BLaER1 treated with 17β-estradiol and CSF1 and Interleukin-3, amounts not matched to agents 10 nM and 100 nM (cell line): ENCODE measurements around the gene EEFSEC.

Source experiments
- H3K27ac ChIP-seq, 11 experiments: shearing (Covaris generic); formaldehyde crosslinking; 2 replicates each; pipeline ENCODE4 v1.8.1; 2022
- H3K27me3 ChIP-seq, 11 experiments: shearing (Covaris generic); formaldehyde crosslinking; 2 replicates each; pipeline ENCODE4 v1.8.1; 2022
- H3K36me3 ChIP-seq, 11 experiments: shearing (Covaris generic); formaldehyde crosslinking; 2 replicates each; pipeline ENCODE4 v1.8.1; 2022
- H3K4me1 ChIP-seq, 10 experiments: shearing (Covaris generic); formaldehyde crosslinking; 2 replicates each; pipeline ENCODE4 v1.8.1; 2022
- H3K4me2 ChIP-seq, 11 experiments: shearing (Covaris generic); formaldehyde crosslinking; 2 replicates each; pipeline ENCODE4 v1.8.1; 2022
- H3K4me3 ChIP-seq, 10 experiments: shearing (Covaris generic); formaldehyde crosslinking; 2 replicates each; pipeline ENCODE4 v1.8.1; 2022
- H3K9ac ChIP-seq, 11 experiments: shearing (Covaris generic); formaldehyde crosslinking; 2 replicates each; pipeline ENCODE4 v1.8.1; 2022
- H3K9me3 ChIP-seq, 11 experiments: shearing (Covaris generic); formaldehyde crosslinking; replicated peaks in 1 of 11; 2 replicates each; pipeline ENCODE4 v1.8.1; 2022
- H4K20me1 ChIP-seq, 11 experiments: shearing (Covaris generic); formaldehyde crosslinking; 2 replicates each; pipeline ENCODE4 v1.8.1; 2022
- Cebpa-rat ChIP-seq, 11 experiments: shearing (Covaris generic); IDR thresholded peaks; 2 replicates each; pipeline ENCODE4 v1.8.1; 2022

EEFSEC gene

GRCh38 chr3:128123538-128124368, 29.5 kb upstream of the EEFSEC start, which contains the start of gene RUVBL1:
RUVBL1 (minus strand) TSS chr3:128123812; CDS start chr3:128123724, 88 bp downstream.
- Histone ChIP-seq H3K27ac (peak within 1 kb of the TSS; percentile 53 to 94 (median 87); a peak in 21 of 22 replicates), H3K36me3 (peaks cover under 1 to 34% (median 12%) of the 10 kb centered on the region in 11 experiments; a peak in 19 of 22 replicates), H3K4me2 (peak within 1 kb of the TSS; percentile 82 to 99 (median 88)), H3K27me3 (no peaks in the 10 kb centered on the region), H4K20me1 (peaks cover 0 to under 1% (median 0%) of the 10 kb centered on the region in 11 experiments; a peak in 1 of 22 replicates), H3K4me3 (peak within 1 kb of the TSS; percentile 75 to 98 (median 93)), H3K9ac (peak within 1 kb of the TSS; percentile 84 to 96 (median 89)), H3K9me3 (no peaks in the 10 kb centered on the region), H3K4me1 (peaks cover 8 to 22% (median 13%) of the 10 kb centered on the region in 10 experiments)
- TF ChIP-seq Cebpa-rat (IDR thresholded peaks at IDR 0.05): peak in 5 of 11 experiments; percentile 23 to 67 (median 39); a peak in 7 of 22 replicates

- Histone ChIP-seq H3K36me3 (peaks cover 0 to 1% (median 0%) of the 10 kb centered on the region in 11 experiments; a peak in 1 of 22 replicates), H3K9me3 (no peaks in the 10 kb centered on the region), H4K20me1 (no peaks in the 10 kb centered on the region), H3K9ac (no peak overlapping the region), H3K4me2 (no peak overlapping the region), H3K27me3 (no peaks in the 10 kb centered on the region), H3K4me3 (no peak overlapping the region), H3K4me1 (peaks cover 7 to 17% (median 11%) of the 10 kb centered on the region in 10 experiments), H3K27ac (no peak overlapping the region)
- no peak for TF ChIP-seq Cebpa-rat (IDR thresholded peaks at IDR 0.05)
Observed at GRCh38 chr3:128127236-128127635, 26.0 kb upstream of the EEFSEC start.

GRCh38 chr3:128128251-128128650, 25.0 kb upstream of the EEFSEC start:
- Histone ChIP-seq H3K27ac (no peak overlapping the region), H4K20me1 (no peaks in the 10 kb centered on the region), H3K27me3 (no peaks in the 10 kb centered on the region), H3K4me1 (peaks cover 0 to 8% (median 2%) of the 10 kb centered on the region in 10 experiments; a peak in 8 of 20 replicates), H3K36me3 (no peaks in the 10 kb centered on the region), H3K9ac (no peak overlapping the region), H3K9me3 (no peaks in the 10 kb centered on the region), H3K4me2 (0 out of 22 replicates have a peak overlapping the region, but pooled peaks of 1 of the 11 experiments have one; percentile 26), H3K4me3 (no peak overlapping the region)
- TF ChIP-seq Cebpa-rat (IDR thresholded peaks at IDR 0.05): no peak

GRCh38 chr3:128131897-128132646, 21.2 kb upstream of the EEFSEC start:
- no peak overlapping the region for H3K4me2 ChIP-seq
- no peak overlapping the region for H3K4me3 ChIP-seq
- no peaks in the 10 kb centered on the region for H4K20me1 ChIP-seq
- H3K36me3 ChIP-seq: no peaks in the 10 kb centered on the region
- H3K4me1 ChIP-seq: peaks cover 4 to 16% (median 9%) of the 10 kb centered on the region in 10 experiments; a peak in 17 of 20 replicates
- no peak for TF ChIP-seq Cebpa-rat (IDR thresholded peaks at IDR 0.05)
- H3K9me3 ChIP-seq: no peaks in the 10 kb centered on the region
- no peaks in the 10 kb centered on the region for H3K27me3 ChIP-seq
- no peak overlapping the region for H3K27ac ChIP-seq
- no peak overlapping the region for H3K9ac ChIP-seq

GRCh38 chr3:128133273-128133883, 19.9 kb upstream of the EEFSEC start:
- Histone ChIP-seq H4K20me1 (no peaks in the 10 kb centered on the region), H3K9ac (no peak overlapping the region), H3K36me3 (no peaks in the 10 kb centered on the region), H3K4me1 (peaks cover 4 to 12% (median 9%) of the 10 kb centered on the region in 10 experiments; a peak in 17 of 20 replicates), H3K27me3 (no peaks in the 10 kb centered on the region), H3K9me3 (no peaks in the 10 kb centered on the region), H3K4me2 (no peak overlapping the region), H3K27ac (no peak overlapping the region), H3K4me3 (no peak overlapping the region)
- no peak for TF ChIP-seq Cebpa-rat (IDR thresholded peaks at IDR 0.05)

- peaks cover 0 to 22% (median 11%) of the 10 kb centered on the region in 10 experiments; a peak in 11 of 20 replicates for H3K4me1 ChIP-seq
- no peaks in the 10 kb centered on the region for H3K36me3 ChIP-seq
- H3K27me3 ChIP-seq: no peaks in the 10 kb centered on the region
- H3K4me3 ChIP-seq: no peak overlapping the region
- H3K9me3 ChIP-seq: 0 out of 22 replicates have a peak, but pooled peaks cover 0 to 3% (median 0%) of the 10 kb centered on the region in 11 experiments
- H4K20me1 ChIP-seq: no peaks in the 10 kb centered on the region
- no peak overlapping the region for H3K4me2 ChIP-seq
- TF ChIP-seq Cebpa-rat (IDR thresholded peaks at IDR 0.05): no peak
- H3K27ac ChIP-seq: no peak overlapping the region
- H3K9ac ChIP-seq: no peak overlapping the region
Observed at GRCh38 chr3:128143496-128143895, 9.8 kb upstream of the EEFSEC start.

- Histone ChIP-seq H3K36me3 (no peaks in the 10 kb centered on the region), H4K20me1 (no peaks in the 10 kb centered on the region), H3K9me3 (no peaks in the 10 kb centered on the region), H3K27me3 (no peaks in the 10 kb centered on the region), H3K4me1 (peaks cover 0 to 25% (median 11%) of the 10 kb centered on the region in 10 experiments; a peak in 11 of 20 replicates), H3K4me3 (no peak overlapping the region; a peak in 1 of 20 replicates), H3K4me2 (peak overlapping the region in 5 of 11 experiments; percentile 60 to 91 (median 74); a peak in 10 of 22 replicates), H3K9ac (peak overlapping the region in 3 of 11 experiments; percentile 4 to 58 (median 24); a peak in 4 of 22 replicates), H3K27ac (peak overlapping the region in 6 of 11 experiments; percentile 36 to 68 (median 48); a peak in 10 of 22 replicates)
- TF ChIP-seq Cebpa-rat (IDR thresholded peaks at IDR 0.05): no peak
Observed at GRCh38 chr3:128144512-128145187, 8.6 kb upstream of the EEFSEC start.

- H3K4me3 ChIP-seq: peak overlapping the region in 2 of 10 experiments; percentile 19 to 23; a peak in 3 of 20 replicates
- H4K20me1 ChIP-seq: no peaks in the 10 kb centered on the region
- peak overlapping the region in 5 of 11 experiments; percentile 60 to 91 (median 74); a peak in 10 of 22 replicates for H3K4me2 ChIP-seq
- peak overlapping the region in 5 of 11 experiments; percentile 36 to 68 (median 44); a peak in 10 of 22 replicates for H3K27ac ChIP-seq
- TF ChIP-seq Cebpa-rat (IDR thresholded peaks at IDR 0.05): no peak
- H3K4me1 ChIP-seq: peaks cover 0 to 30% (median 11%) of the 10 kb centered on the region in 10 experiments; a peak in 11 of 20 replicates
- H3K36me3 ChIP-seq: no peaks in the 10 kb centered on the region
- H3K27me3 ChIP-seq: no peaks in the 10 kb centered on the region
- no peaks in the 10 kb centered on the region for H3K9me3 ChIP-seq
- peak overlapping the region in 2 of 11 experiments; percentile 4 to 23; a peak in 1 of 22 replicates for H3K9ac ChIP-seq
Observed at GRCh38 chr3:128145279-128145678, 8.0 kb upstream of the EEFSEC start.
